Peyer's patch (tissue), 4 donors: ENCODE results near the gene STOML1.

Experiments
- POLR2A ChIP-seq, 2 donors: fragments of 450-650 bp; IDR thresholded peaks; one replicate each; pipeline ENCODE4 v1.5.1; 2017; ENCODE audit warnings: antibody characterized with exemption in 2 of 2, mild to moderate bottlenecking in 2 of 2, moderate library complexity in 2 of 2
- TF ChIP-seq, protein P1 (sequence below), 6 experiments: fragments of 450-650 bp in 4 of 6; fragments of 200-600 bp in 2 of 6; sonication (generic) in 1 of 6; IDR thresholded peaks; one replicate each; pipeline ENCODE4 v1.5.1; 2017 to 2019; ENCODE audit warnings: antibody characterized with exemption in 6 of 6, mild to moderate bottlenecking in 3 of 6, moderate library complexity in 1 of 6

DNA sequence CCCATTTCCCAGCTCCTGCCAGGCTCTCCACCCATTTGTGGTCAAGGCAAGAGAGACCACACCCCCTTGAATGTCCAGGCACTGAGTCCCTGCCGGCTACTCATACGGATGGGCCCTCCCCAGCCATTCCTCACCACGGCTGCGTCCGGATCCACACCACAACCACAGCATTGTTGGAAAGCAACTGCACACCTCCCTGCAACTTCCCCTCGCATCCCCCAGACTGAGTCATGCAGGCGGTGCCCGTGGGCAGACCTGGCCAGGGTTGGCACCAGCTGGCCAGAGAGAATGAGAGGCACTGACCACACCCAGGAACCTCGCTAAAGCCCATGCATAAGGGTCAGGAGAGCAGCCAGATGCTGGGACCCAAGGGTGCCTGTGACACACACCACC, 35.4 kb downstream of the STOML1 start:
- TF ChIP-seq, protein P1, sequence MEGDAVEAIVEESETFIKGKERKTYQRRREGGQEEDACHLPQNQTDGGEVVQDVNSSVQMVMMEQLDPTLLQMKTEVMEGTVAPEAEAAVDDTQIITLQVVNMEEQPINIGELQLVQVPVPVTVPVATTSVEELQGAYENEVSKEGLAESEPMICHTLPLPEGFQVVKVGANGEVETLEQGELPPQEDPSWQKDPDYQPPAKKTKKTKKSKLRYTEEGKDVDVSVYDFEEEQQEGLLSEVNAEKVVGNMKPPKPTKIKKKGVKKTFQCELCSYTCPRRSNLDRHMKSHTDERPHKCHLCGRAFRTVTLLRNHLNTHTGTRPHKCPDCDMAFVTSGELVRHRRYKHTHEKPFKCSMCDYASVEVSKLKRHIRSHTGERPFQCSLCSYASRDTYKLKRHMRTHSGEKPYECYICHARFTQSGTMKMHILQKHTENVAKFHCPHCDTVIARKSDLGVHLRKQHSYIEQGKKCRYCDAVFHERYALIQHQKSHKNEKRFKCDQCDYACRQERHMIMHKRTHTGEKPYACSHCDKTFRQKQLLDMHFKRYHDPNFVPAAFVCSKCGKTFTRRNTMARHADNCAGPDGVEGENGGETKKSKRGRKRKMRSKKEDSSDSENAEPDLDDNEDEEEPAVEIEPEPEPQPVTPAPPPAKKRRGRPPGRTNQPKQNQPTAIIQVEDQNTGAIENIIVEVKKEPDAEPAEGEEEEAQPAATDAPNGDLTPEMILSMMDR (IDR thresholded peaks at IDR 0.05): no peak
- TF ChIP-seq POLR2A (IDR thresholded peaks at IDR 0.05): no peak
